GM21367 (cell line): ENCODE results near the gene TGFBR1.
A peak's percentile ranks its signal among the peaks of the same experiment; 100 is the strongest.
"Not testable (repeated sequence)": the region's sequence is repeated elsewhere in the genome, so short reads cannot be mapped to it uniquely, and the experiment has no call there.

Experiments
- ATAC-seq: cut with Tn5 transposase; IDR thresholded peaks from one replicate; pipeline ENCODE4 v1.9.1; 2021; ENCODE audit not compliant: unreplicated experiment

Gene TGFBR1

DNA sequence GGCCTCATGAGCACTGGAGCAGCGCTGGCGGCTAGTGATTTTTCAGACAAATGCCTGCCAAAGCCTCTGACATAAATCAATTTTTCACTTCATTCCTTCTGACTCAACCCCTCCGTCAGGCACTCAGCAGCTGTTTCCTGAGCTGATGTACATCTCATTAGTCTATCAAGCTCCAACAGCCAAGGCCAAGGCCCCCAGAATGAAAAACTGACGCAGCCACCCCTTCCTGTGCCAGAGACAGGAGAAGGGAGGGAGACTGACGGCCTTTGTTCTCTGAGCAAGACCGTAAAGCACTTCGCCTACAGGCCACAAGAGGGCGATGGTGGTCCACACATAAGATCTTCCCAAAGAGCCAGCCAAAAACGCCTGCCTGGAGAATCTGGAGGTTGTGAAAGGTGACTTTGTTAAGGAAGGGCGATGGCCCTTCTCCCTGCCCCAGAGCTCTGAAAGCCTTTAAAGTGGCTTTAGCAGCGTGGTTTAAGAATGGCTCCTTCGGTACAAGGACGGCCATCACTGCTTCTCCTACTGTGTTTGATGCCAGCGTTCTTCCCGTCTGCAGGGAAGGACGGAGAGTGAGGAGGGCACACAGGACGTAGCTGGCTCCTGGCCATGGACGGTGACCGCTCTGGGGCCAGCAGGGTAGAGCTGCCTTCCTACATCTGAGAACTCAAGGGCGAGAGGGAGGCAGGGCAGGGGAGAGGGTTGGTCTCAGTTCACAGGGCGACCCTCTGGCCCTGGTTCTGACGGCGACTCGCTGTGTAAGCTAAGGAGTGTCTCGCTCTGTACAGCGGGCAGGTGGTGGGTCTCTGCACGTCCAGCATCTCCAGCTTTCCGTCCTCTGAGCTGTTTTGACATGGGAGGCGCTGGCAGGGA is 79.8 kb downstream of the TGFBR1 start:
- peak; percentile 64 for ATAC-seq

DNA sequence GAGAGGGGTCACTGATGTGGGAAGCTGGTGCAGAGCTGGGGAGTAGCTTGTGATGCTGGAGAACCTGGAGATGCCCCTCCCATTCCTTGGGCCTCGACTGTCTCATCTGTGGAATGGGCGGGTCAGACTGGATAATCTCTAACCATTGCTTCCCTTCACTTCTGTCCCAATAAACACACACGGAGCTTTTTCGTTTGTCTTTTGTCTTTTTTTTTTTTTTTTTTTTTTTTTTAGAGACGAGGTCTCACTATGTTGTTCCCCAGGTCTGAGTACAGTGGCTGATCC is 80.4 kb downstream of the TGFBR1 start:
- ATAC-seq: no peak

DNA sequence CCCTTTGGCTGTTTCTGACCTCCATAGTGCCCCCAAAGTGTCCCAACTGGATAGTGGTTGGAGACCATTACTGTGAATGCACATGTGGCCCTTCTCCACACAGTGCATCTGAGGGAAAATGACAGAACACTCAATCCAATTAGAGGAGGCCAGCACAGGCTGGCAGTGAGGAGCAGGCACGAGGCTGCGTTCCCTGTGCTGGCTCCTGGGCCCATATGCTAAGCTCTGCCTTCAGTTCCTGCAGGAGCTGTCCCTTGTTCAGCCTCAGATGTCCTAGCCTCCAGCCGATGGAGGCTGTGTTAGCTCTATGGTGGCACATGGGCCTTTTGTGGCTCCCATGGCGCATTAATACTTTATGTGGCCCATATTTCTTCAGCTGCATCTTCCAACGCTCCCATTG is 81.0 kb downstream of the TGFBR1 start:
- ATAC-seq: no peak

DNA sequence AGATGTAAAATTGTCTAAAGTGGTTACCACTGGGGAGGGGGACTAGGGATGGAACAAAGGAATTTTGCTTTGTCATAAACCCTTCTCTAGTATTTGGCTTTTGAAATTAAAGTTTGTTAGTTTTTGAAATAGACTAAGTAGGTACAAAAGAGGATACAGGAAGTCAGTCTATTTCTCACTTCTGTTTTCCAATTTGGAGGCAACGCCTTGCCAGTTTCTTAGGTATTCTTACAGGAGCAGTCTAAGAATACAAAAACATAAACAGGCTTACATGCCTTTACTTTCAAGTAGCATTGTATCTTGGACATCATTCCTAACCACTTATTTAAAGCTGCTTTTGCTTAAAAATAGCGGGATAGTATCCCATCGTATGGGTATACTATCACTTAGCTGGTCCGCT is 82.4 kb downstream of the TGFBR1 start:
- no peak for ATAC-seq

DNA sequence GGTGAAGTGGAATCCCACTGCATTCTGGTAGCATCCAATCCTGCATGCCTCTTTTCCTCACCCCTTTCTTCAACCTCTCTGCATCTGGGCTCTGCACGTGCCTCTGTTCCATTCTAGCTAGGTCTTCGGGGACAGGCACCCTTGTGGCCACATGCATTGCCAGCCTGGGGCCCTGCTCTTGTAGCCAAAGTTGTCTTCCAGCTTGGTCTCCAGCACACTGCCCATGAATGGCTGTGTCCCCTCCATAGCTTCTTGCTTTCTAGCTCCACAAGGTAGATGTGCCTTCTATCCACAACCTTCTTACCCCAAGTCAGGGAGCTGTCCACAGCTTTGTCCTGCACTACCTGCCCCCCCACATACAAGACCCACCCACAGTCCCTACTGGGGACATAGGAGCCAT is 84.3 kb downstream of the TGFBR1 start:
- ATAC-seq: no peak

DNA sequence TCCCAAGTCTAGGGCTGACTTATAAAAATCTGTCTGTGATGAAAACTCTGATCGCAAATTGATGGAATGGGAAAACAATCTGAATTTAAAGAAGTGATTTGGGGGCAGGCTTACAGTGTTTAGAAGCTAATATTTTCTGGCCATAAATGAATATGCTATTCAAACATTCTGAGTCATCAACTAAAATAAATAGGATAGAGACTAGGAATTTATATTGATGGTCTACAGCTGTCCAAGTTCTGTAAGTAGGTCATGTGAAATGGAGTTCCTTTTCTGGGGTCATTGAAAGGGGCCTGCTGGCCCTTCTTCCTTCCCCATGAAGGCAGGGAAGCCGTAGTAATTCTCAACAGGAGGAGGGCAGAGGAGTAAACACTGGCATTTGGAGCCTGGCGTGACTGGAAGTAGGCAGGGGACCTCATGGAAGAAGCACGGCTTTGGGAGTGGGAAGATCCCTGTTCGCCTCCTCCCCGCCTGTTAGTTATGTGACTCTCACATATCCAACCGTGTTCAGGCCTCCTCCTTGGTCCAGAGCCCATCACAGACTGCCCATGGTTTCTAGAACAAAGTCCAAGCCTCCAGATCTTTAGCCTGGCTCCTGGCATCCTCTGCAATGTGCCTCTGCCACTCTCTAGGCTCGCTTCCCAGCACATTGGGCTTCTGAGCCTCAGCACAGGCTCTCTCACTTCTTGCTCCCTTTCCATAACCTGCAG is 85.1 kb downstream of the TGFBR1 start:
- ATAC-seq: no peak

DNA sequence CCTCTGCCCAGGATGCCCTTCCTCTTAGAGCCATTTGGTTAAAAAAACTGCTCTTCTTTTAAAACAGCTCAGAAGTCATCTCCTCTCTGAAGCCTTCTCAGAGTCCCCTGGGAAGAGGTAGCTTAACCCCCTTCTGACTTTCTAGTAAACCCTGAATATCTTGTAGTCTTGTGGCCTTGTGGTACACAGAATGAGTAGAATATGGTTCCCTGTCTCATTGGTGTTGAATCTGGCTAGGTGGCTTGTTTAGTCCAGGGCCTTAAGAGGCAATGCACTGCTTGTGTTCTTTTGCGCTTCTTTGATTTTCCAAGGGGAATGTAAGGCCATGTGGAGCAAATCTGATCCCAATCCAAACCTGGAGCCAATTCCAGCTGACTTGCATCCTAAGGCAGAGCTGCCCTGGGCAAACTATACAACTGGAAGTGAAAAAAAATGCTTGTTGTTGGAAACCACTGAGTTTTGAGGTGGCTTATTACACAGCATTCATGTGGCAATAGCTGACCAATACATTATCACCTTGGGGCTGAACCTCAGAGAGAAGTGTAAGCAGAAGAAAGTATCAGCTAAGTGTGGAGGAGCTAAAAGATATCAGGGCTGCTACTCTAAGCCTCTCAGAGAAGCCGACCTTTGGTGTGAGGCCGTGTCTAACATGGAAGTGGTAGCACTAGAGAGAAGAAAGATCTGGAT is 85.8 kb downstream of the TGFBR1 start:
- no peak for ATAC-seq

DNA sequence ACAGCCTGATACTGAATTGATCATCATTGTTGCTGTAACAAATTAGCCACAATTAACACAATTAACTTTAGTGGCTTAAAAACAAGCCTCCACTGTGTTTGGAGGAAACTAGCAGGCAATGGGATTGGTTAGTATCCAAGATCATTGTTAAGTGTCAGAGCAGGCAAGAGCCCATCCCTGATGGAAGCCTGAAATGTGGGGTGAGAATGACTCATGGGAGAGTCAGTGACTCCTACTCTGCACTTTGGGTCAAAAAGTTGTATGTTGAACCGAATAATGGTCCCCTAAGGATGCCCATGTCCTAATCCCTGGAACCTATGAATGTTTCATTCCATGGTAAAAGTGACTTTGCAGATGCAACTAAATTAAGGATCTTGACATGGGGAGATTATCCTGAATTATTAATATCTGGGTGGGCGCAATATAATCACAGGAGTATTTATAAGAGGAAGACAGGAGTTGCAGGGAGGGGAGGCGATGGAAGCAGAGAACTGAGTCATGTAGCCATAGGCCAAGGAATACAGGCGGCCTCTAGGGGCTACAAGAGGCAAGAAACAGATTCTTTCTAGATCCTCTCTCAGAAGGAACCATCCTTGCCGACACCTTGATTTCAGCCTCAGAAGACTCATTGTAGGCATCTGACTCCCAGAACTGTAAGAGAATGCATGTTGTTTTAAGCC is 88.0 kb downstream of the TGFBR1 start:
- ATAC-seq: no peak

DNA sequence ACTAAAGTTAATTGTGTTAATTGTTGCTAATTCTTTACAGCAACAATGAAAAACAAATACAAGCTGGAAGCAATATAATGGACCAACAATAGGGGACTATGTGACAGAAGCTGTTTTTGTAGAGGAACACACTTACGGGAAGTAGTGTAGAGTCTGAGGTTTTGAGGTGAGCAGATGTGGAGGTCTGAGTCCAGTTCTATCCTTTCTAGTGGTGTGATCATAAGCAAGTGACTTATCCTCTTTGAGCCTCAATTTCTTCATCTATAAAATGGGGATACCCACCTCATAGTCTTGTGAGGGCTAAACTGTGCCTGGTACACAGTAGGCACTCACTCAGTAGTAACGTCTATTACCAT is 88.5 kb downstream of the TGFBR1 start:
- ATAC-seq: no peak

DNA sequence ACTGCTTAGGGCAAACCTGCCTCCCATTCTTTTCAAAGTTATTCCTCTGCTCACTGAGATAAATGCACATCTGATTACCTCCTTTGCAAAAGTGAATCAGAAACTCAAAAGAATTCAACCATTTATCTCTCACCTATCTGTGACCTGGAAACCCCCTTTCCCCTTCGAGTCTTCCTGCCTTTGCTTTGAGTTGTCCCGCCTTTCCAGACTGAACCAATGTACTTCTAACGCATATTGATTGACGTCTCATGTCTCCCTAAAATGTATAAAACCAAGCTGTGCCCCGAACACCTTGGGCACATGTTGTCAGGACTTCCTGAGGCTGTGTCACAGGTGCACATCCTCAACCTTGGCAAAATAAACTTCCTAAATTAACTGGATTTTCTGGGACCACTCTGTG is 91.6 kb downstream of the TGFBR1 start:
- not testable (repeated sequence) for ATAC-seq

DNA sequence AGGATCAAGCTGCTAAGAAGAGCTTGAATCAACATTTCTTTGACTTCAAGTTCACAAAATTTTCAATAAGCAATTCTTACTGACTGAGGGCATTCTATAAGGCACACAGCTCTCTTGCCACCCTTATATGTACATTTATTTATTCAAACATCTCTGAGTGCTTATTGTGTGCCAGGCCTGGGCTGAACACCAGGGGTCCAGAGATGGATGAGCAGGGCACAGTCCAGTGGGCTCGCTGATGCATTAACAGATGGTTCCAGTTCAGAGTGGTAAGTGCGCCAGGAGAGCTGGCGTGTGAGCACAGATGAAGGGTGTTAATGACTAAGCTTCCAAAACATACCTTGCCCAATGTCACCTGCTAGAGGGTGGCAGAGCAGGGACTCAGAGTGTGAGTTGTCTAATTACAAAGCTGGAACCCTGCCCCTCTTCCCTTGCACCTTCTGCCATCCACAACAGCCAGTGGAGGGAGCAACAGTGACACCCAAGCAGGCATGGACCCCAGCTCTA is 92.3 kb downstream of the TGFBR1 start:
- ATAC-seq: no peak

DNA sequence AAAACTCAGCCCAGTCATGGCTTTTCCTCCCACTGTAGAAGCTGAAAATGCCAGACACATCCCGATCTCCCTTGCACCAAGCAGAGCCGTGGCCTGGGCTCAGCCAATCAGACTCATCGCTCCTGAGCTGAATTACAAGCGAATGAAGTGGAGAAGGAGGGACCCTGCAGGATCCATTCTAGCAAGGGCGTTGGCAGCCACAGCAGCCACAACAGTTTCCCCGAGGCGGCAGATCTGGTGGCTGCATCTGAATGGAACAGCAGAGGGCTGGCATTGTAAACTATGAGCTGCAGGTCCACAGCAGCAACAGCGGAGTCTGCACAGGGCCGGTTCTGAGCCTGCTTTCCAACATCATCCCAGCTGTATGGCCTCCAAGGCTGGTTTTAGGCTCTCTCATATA is 93.1 kb downstream of the TGFBR1 start:
- ATAC-seq: no peak

DNA sequence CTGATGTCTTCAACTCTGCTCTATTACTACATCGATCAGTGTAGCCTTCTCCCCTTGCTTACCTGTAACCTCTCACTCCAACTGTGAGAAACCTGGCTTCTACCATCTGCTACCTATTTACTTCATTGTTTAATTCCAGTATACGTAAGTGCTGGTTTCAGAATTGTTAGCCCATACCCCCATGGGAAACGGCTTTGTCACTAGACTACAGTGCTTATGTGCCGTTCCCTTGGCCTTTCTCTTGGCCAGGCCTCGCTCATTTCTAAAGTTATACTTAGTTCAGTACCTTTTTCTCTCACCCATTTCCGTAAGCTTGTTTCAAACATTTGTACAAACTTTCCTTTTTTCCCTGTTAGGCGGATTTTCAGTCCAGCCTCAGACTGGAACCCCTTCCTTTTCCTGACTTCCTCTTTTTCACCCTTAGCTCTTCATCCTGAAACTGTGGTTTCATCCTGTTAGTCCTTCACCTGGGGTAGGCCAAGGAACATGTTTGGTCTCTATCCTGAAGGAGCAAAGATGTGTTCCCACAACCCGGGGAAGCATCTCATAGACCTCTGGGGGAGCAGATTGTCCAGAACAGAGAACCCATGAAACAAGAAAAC is 95.1 kb downstream of the TGFBR1 start:
- ATAC-seq: no peak

DNA sequence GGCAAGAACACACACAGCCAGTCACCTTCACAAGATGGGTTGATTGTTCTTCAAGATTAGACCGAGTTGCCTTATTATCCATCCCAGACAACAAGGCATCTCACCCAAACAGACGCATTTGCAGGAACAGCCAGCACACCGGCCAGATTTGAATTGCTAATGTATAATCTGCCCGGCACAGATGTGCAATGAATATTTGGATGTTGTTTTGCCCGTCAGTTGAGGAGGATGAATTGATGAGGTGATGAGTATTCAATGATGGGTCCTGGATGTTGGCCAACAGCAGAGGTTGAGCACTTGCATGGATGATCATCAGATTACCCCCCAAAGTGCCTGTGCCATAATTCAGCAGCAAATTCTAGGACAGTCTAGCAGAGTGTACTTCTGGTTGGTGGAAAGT is 96.7 kb downstream of the TGFBR1 start:
- ATAC-seq: no peak
